Measurements from ENCODE around the gene GRID1.
"Not testable (repeated sequence)": the region's sequence is repeated elsewhere in the genome, so short reads cannot be mapped to it uniquely, and the experiment has no call there.

GRID1 gene

DNA sequence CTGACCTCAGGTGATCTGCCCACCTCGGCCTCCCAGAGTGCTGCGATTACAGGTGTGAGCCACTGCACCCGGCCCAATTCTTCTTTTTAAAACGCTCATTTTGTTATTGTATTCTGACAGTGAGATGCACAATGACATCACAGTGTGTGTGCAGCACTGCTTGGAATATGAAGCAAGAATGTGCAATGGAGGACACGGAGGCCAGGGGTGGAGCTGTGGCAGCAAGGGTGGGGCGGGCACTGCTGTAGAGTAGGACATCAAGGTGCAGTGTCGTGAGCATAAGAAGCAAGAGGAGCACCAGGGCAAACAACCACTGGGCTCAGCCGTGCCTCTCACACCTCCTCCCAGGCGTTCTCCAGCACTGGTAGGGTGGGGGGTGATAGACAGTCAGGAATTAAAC is 26.8 kb upstream of the GRID1 start:
- H3K36me3 ChIP-seq: no peaks in the 10 kb centered on the region
- H3K9ac ChIP-seq: no peak overlapping the region
- H3K4me2 ChIP-seq: peak overlapping the region; percentile 66; the same call in 1 of the 2 replicates
- peaks cover 31% of the 10 kb centered on the region for H3K4me1 ChIP-seq
- H4K20me1 ChIP-seq: no peaks in the 10 kb centered on the region
- H3K27me3 ChIP-seq: no peaks in the 10 kb centered on the region
- TF ChIP-seq Cebpa-rat (IDR thresholded peaks at IDR 0.05): no peak
- H3K4me3 ChIP-seq: no peak overlapping the region
- H3K27ac ChIP-seq: no peak overlapping the region
- H3K9me3 ChIP-seq: peaks cover 5% of the 10 kb centered on the region; the same call in 1 of the 2 replicates

- H4K20me1 ChIP-seq: no peaks in the 10 kb centered on the region
- H3K4me2 ChIP-seq: peak overlapping the region; percentile 66
- H3K27ac ChIP-seq: 0 out of 2 replicates have a peak overlapping the region, but pooled peaks have one; percentile 42
- no peaks in the 10 kb centered on the region for H3K27me3 ChIP-seq
- peaks cover 31% of the 10 kb centered on the region for H3K4me1 ChIP-seq
- 0 out of 2 replicates have a peak overlapping the region, but pooled peaks have one; percentile 15 for H3K9ac ChIP-seq
- H3K4me3 ChIP-seq: no peak overlapping the region
- TF ChIP-seq Cebpa-rat (IDR thresholded peaks at IDR 0.05): no peak
- peaks cover 5% of the 10 kb centered on the region; the same call in 1 of the 2 replicates for H3K9me3 ChIP-seq
- H3K36me3 ChIP-seq: no peaks in the 10 kb centered on the region
Measured at GRCh38 chr10:86392723-86393094, 26.1 kb upstream of the GRID1 start.

DNA sequence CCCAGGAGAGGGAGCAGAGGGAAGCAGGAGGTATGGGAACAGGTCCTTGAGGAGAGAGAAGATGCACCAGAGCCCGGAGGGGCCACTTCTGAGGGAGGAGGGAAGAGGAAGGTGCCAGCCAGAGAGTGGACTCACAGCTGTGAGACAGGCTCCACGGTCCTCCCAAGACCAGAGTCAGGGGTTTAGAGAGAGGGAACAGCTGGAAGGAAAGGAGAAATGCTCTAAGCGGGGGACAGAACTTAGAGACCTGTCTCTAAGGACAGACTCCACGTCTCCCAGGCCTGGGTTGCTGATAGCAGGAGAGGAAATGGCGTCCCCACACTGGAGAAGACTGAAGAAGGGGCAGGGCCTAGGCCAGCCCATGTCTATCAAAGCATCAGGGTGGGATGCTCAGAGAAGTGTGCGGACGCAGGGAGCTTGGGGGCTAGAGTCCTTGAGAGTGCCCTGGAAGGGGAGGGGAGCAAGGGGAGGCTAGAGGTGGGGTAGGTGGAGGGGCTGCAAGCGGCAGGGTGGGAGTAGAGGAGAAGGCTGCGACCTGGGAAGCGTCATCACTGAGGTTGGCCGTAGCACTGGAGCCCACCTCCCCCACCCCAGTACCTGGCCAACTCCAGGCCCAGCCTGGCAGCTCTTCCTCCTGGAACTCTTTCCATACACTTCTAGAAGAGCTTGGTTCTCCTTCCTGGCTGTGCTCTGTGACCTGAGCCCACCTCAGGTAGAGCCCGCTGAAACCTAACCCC is 25.6 kb upstream of the GRID1 start:
- Histone ChIP-seq H3K9ac (0 out of 2 replicates have a peak overlapping the region, but pooled peaks have one; percentile 15), H4K20me1 (no peaks in the 10 kb centered on the region), H3K4me2 (peak overlapping the region; percentile 66), H3K27ac (peak overlapping the region; percentile 42; the same call in 1 of the 2 replicates), H3K36me3 (no peaks in the 10 kb centered on the region), H3K4me1 (peaks cover 31% of the 10 kb centered on the region), H3K4me3 (no peak overlapping the region), H3K27me3 (no peaks in the 10 kb centered on the region), H3K9me3 (peaks cover 5% of the 10 kb centered on the region; the same call in 1 of the 2 replicates)
- no peak for TF ChIP-seq Cebpa-rat (IDR thresholded peaks at IDR 0.05)

- Histone ChIP-seq H3K9me3 (peaks cover 5% of the 10 kb centered on the region; the same call in 1 of the 2 replicates), H3K27ac (peak overlapping the region; percentile 42; the same call in 1 of the 2 replicates), H4K20me1 (no peaks in the 10 kb centered on the region), H3K9ac (no peak overlapping the region), H3K27me3 (no peaks in the 10 kb centered on the region), H3K4me2 (peak overlapping the region; percentile 66), H3K4me1 (peaks cover 31% of the 10 kb centered on the region), H3K36me3 (no peaks in the 10 kb centered on the region), H3K4me3 (no peak overlapping the region)
- no peak for TF ChIP-seq Cebpa-rat (IDR thresholded peaks at IDR 0.05)
Measured at GRCh38 chr10:86391236-86391840, 24.7 kb upstream of the GRID1 start.

- H3K27me3 ChIP-seq: no peaks in the 10 kb centered on the region
- H3K4me2 ChIP-seq: no peak overlapping the region
- no peak overlapping the region for H3K27ac ChIP-seq
- no peak overlapping the region for H3K4me3 ChIP-seq
- H4K20me1 ChIP-seq: no peaks in the 10 kb centered on the region
- peaks cover 31% of the 10 kb centered on the region for H3K4me1 ChIP-seq
- no peaks in the 10 kb centered on the region for H3K36me3 ChIP-seq
- H3K9me3 ChIP-seq: peaks cover 5% of the 10 kb centered on the region; the same call in 1 of the 2 replicates
- TF ChIP-seq Cebpa-rat (IDR thresholded peaks at IDR 0.05): no peak
- H3K9ac ChIP-seq: no peak overlapping the region
Measured at GRCh38 chr10:86390337-86391120, 23.9 kb upstream of the GRID1 start.

DNA sequence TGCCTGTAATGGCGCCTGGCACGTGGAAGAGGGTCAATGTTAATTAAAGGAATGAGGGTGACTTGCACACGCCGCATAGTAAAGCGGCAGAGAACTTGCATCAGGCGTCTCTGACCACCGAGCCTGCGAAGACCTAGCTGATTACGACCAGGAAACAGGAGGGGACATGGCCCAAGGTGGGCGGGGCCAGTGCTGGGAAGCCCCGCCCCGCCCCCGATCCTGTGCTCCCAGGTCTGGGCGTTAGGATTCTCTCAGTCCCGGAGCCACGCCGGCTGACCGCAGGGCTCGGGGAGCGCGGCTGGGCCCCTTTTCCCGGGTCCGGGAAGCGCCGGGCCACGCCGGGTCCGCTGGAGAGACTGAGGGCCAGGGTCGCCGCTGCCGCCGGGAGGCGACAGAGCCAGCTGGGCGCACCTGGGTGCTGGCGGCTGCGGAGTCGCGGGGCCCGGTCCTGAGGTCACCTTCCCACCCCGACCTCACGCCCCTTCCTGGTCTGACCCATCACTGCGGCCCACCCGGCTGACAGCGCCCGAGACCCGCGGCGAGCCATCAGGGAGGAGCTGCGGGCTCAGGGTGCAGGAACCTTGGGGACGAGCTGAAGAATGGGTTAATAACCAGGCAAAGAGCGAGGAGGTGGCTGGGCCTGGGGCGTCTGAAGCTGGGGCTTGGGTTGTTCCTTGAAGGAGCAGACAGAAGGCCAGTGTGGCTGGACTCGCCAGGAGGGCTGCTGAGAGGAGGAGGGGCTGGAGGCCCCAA is 23.0 kb upstream of the GRID1 start:
- Histone ChIP-seq H3K4me1 (peaks cover 31% of the 10 kb centered on the region), H3K9ac (no peak overlapping the region), H3K4me2 (no peak overlapping the region), H3K4me3 (no peak overlapping the region), H3K36me3 (no peaks in the 10 kb centered on the region), H3K9me3 (peaks cover 5% of the 10 kb centered on the region; the same call in 1 of the 2 replicates), H3K27me3 (no peaks in the 10 kb centered on the region), H4K20me1 (no peaks in the 10 kb centered on the region), H3K27ac (no peak overlapping the region)
- no peak for TF ChIP-seq Cebpa-rat (IDR thresholded peaks at IDR 0.05)

DNA sequence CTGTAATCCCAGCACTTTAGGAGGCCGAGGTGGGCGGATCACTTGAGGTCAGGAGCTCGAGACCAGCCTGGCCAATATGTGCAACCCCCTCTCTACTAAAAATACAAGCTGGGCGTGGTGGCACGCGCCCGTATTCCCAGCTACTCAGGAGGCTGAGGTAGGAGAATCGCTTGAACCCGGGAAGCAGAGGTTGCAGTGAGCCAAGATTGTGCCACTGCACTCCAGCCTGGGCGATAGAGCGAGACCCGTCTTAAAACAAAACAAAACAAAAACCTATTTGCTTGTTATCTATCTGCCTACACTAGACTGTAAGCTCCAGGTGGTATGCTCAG is 22.5 kb upstream of the GRID1 start:
- H3K4me2 ChIP-seq, H4K20me1 ChIP-seq, H3K27ac ChIP-seq, H3K36me3 ChIP-seq, H3K9me3 ChIP-seq, H3K9ac ChIP-seq, H3K27me3 ChIP-seq, H3K4me3 ChIP-seq: not testable (repeated sequence)
- peaks cover 31% of the 10 kb centered on the region for H3K4me1 ChIP-seq

GRCh38 chr10:86388119-86388704 is 21.6 kb upstream of the GRID1 start:
- Histone ChIP-seq H3K4me2 (no peak overlapping the region), H3K36me3 (no peaks in the 10 kb centered on the region), H3K27ac (no peak overlapping the region), H3K4me3 (no peak overlapping the region), H3K9me3 (peaks cover 5% of the 10 kb centered on the region; the same call in 1 of the 2 replicates), H3K27me3 (no peaks in the 10 kb centered on the region), H3K4me1 (peaks cover 25% of the 10 kb centered on the region), H4K20me1 (no peaks in the 10 kb centered on the region), H3K9ac (no peak overlapping the region)
- no peak for TF ChIP-seq Cebpa-rat (IDR thresholded peaks at IDR 0.05)

DNA sequence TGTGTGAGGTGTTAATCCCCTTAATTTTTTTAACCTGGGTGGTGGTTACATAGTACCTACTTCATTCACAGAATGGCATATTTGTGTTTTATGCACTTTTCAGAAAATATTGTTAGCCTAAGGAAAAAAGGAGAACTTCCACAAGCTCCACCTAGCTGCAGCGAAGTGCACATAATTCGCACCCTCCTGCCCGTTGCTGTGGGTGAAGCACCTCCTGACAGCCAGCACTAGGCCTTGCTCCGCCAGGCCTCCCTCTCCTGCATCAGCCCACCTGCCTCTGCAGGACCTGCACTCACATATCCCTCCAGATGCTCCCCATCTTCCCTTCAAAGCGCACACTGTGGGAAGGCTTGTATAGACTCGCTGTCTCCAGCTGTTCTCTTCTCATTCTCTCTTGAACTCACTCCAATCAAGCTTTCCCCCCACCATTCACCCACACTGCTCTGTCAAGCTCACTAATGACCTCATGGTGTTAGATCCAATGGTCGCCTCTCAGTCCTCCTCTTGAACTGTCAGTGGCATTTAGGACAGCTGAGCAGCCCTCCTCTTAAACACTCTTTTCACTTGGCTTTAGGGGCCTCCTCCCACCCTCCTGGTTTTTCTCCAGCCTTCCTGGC is 20.7 kb upstream of the GRID1 start:
- H4K20me1 ChIP-seq: no peaks in the 10 kb centered on the region
- H3K27me3 ChIP-seq: no peaks in the 10 kb centered on the region
- no peak overlapping the region for H3K4me2 ChIP-seq
- no peak overlapping the region for H3K27ac ChIP-seq
- no peak for TF ChIP-seq Cebpa-rat (IDR thresholded peaks at IDR 0.05)
- H3K36me3 ChIP-seq: no peaks in the 10 kb centered on the region
- H3K9me3 ChIP-seq: peaks cover 5% of the 10 kb centered on the region; the same call in 1 of the 2 replicates
- no peak overlapping the region for H3K4me3 ChIP-seq
- no peak overlapping the region for H3K9ac ChIP-seq
- peaks cover 16% of the 10 kb centered on the region for H3K4me1 ChIP-seq

Measured in BLaER1 (cell line).